ENCODE data around the gene RFXANK. TPM values are rescaled to one million over a fixed set of nuclear protein-coding genes. Genes with fewer than 3 reads are reported as not detected.
"Not testable (repeated sequence)": the region's sequence is repeated elsewhere in the genome, so short reads cannot be mapped to it uniquely, and the experiment has no call there.

Gene RFXANK
- total RNA-seq, 2 donors from 2014 or later: 45.2 to 107 TPM

- Mint-ChIP-seq H3K36me3 (no peaks in the 10 kb centered on the region), H3K9me3 (no peaks in the 10 kb centered on the region), H3K4me1 (ENCODE audit: low read depth in 2 of 2) (peaks cover 3 to 6% of the 10 kb centered on the region in 2 donors), H3K4me3 (no peak overlapping the region), H3K27ac (no peak overlapping the region), H3K27me3 (no peaks in the 10 kb centered on the region)
- no peak for DNase-seq (ENCODE audit: low spot score)
- no peak for ATAC-seq
Measured at GRCh38 chr19:19157808-19158207, 34.2 kb upstream of the RFXANK start.

- no peaks in the 10 kb centered on the region for H3K9me3 Mint-ChIP-seq
- ATAC-seq (no peak), DNase-seq (ENCODE audit: low spot score) (no peak)
- H3K27me3 Mint-ChIP-seq: no peaks in the 10 kb centered on the region
- H3K4me1 Mint-ChIP-seq (ENCODE audit: low read depth in 2 of 2): peaks cover 3 to 6% of the 10 kb centered on the region in 2 donors
- H3K36me3 Mint-ChIP-seq: no peaks in the 10 kb centered on the region
- no peak overlapping the region for H3K4me3 Mint-ChIP-seq
- no peak overlapping the region for H3K27ac Mint-ChIP-seq
Measured at GRCh38 chr19:19159534-19159933, 32.5 kb upstream of the RFXANK start.

GRCh38 chr19:19160461-19161035 lies 31.5 kb upstream of the RFXANK start:
- H3K27ac Mint-ChIP-seq: no peak overlapping the region
- no peaks in the 10 kb centered on the region for H3K36me3 Mint-ChIP-seq
- H3K9me3 Mint-ChIP-seq: no peaks in the 10 kb centered on the region
- DNase-seq (ENCODE audit: low spot score) (no peak), ATAC-seq (no peak)
- no peak overlapping the region for H3K4me3 Mint-ChIP-seq
- H3K27me3 Mint-ChIP-seq: no peaks in the 10 kb centered on the region
- peaks cover 3 to 6% of the 10 kb centered on the region in 2 donors for H3K4me1 Mint-ChIP-seq (ENCODE audit: low read depth in 2 of 2)

- no peak overlapping the region for H3K4me3 Mint-ChIP-seq
- H3K4me1 Mint-ChIP-seq (ENCODE audit: low read depth in 2 of 2): peaks cover 3 to 6% of the 10 kb centered on the region in 2 donors
- H3K36me3 Mint-ChIP-seq: no peaks in the 10 kb centered on the region
- ATAC-seq (no peak), DNase-seq (ENCODE audit: low spot score) (no peak)
- H3K27ac Mint-ChIP-seq: no peak overlapping the region
- no peaks in the 10 kb centered on the region for H3K9me3 Mint-ChIP-seq
- no peaks in the 10 kb centered on the region for H3K27me3 Mint-ChIP-seq
Measured at GRCh38 chr19:19162495-19162894, 29.6 kb upstream of the RFXANK start.

DNA sequence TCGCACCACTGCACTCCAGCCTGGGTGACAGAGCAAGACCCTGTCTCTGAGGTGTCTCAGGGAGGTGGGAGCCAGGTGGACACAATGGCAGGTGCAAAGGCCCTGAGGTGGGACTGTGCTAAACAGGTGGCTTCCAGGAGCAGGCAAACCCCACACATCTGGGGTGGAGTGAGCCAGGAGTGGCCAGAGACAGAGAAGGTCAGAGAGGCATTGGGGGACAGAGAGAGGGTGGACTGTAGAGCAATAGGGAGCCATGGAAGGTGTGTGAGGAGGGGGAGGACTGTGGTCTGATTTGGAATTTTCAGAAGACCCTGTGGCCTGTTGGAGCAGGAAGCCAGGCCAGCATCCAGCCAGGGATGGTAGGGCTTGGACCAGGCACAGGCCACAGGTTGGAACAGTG lies 26.7 kb upstream of the RFXANK start:
- Mint-ChIP-seq H3K27me3 (peaks cover 0 to 2% of the 10 kb centered on the region in 2 donors), H3K27ac (no peak overlapping the region), H3K9me3 (no peaks in the 10 kb centered on the region), H3K36me3 (no peaks in the 10 kb centered on the region), H3K4me3 (no peak overlapping the region), H3K4me1 (ENCODE audit: low read depth in 2 of 2) (peaks cover 12 to 16% of the 10 kb centered on the region in 2 donors)
- no peak for ATAC-seq
- DNase-seq (ENCODE audit: low spot score): no peak

DNA sequence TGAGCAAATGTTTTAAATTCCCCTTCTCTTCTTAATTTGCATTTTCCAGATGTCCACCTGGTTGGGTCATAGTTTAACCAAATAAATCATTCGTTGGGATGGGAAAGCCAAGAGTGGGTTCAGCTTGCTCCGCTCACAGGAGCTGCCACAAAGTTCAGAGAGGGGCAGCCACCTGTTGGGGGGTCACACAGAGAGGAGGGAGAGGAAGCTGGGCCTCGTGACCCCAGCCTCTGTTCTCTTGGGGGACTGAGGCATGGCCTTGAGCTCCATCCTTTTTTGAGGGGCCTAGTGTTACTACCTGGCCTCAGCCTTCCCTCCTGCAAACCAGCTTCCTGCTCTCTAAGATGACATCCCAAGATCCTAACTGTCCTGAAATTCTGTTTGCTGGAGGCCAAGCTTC lies 24.4 kb upstream of the RFXANK start:
- no peaks in the 10 kb centered on the region for H3K36me3 Mint-ChIP-seq
- H3K27me3 Mint-ChIP-seq: peaks cover 0 to 6% of the 10 kb centered on the region in 2 donors
- peaks cover 16% of the 10 kb centered on the region in 2 donors for H3K4me1 Mint-ChIP-seq (ENCODE audit: low read depth in 2 of 2)
- no peak overlapping the region for H3K4me3 Mint-ChIP-seq
- ATAC-seq (no peak), DNase-seq (ENCODE audit: low spot score) (no peak)
- H3K27ac Mint-ChIP-seq: no peak overlapping the region
- no peaks in the 10 kb centered on the region for H3K9me3 Mint-ChIP-seq

GRCh38 chr19:19169236-19170052 lies 22.6 kb upstream of the RFXANK start:
- Mint-ChIP-seq H3K36me3 (no peaks in the 10 kb centered on the region), H3K27me3 (peaks cover 0 to 6% of the 10 kb centered on the region in 2 donors), H3K4me1 (ENCODE audit: low read depth in 2 of 2) (peaks cover 16% of the 10 kb centered on the region in 2 donors), H3K27ac (no peak overlapping the region), H3K4me3 (peak overlapping the region; percentile 23), H3K9me3 (no peaks in the 10 kb centered on the region)
- ATAC-seq (no peak), DNase-seq (ENCODE audit: low spot score) (no peak)

DNA sequence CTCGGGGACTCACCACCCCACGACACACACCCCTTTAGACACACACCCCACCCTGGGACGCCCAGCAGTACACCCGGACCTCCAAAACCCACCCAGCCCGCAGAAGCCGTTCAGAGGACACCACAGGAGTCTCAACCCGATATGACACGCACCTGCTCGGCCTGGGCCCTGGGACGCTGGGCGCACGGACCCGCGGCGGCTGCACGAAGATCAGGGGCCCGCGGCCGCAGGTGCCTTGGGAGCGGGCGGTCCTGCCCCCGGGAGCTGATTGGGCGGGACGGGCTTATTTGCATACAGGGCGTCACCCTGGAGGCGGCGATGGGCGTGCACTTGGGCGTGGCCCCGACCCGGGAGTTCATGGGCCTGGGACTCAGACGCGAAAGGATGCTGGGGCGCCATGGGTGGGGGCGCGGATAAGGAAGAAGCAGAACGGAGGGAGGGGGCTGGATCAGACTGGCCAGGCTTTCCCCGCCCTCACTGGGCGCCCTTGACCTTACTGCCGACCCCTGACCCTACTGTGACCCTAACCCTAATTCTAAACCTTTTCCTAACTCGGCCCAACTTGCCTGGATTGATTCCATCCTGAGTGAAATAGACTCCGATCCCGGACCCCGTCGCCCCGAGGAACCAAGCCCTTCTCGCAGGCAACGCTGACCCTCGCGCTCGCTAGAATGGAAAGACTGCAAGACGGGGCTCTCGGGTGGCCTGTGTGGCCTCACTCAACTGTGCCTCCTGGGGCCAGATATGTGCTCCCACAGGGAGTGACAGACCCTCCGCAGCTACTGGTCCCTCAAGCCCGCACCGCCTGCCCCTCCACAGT lies 21.8 kb upstream of the RFXANK start, which contains the start of gene MEF2B:
TSS of gene MEF2B (minus strand) at position 211 of the 820 bp plus-strand sequence. CDS start 19,528 bp downstream, outside the sequence.
- H3K9me3 Mint-ChIP-seq: no peaks in the 10 kb centered on the region
- H3K4me3 Mint-ChIP-seq: peak within 1 kb of the TSS; percentile 23
- H3K27me3 Mint-ChIP-seq: peaks cover 0 to 6% of the 10 kb centered on the region in 2 donors
- H3K27ac Mint-ChIP-seq: no peak within 1 kb of the TSS
- H3K4me1 Mint-ChIP-seq (ENCODE audit: low read depth in 2 of 2): peaks cover 16 to 19% of the 10 kb centered on the region in 2 donors
- ATAC-seq: peak; percentile 91 to 95
- DNase-seq (ENCODE audit: low spot score): peak; percentile 83
- no peaks in the 10 kb centered on the region for H3K36me3 Mint-ChIP-seq

- Mint-ChIP-seq H3K36me3 (no peaks in the 10 kb centered on the region), H3K27ac (no peak overlapping the region), H3K4me1 (ENCODE audit: low read depth in 2 of 2) (peaks cover 16 to 19% of the 10 kb centered on the region in 2 donors), H3K9me3 (no peaks in the 10 kb centered on the region), H3K27me3 (peaks cover 0 to 6% of the 10 kb centered on the region in 2 donors), H3K4me3 (no peak overlapping the region)
- no peak for DNase-seq (ENCODE audit: low spot score)
- ATAC-seq: no peak
Measured at GRCh38 chr19:19170873-19171672, 21.0 kb upstream of the RFXANK start.

DNA sequence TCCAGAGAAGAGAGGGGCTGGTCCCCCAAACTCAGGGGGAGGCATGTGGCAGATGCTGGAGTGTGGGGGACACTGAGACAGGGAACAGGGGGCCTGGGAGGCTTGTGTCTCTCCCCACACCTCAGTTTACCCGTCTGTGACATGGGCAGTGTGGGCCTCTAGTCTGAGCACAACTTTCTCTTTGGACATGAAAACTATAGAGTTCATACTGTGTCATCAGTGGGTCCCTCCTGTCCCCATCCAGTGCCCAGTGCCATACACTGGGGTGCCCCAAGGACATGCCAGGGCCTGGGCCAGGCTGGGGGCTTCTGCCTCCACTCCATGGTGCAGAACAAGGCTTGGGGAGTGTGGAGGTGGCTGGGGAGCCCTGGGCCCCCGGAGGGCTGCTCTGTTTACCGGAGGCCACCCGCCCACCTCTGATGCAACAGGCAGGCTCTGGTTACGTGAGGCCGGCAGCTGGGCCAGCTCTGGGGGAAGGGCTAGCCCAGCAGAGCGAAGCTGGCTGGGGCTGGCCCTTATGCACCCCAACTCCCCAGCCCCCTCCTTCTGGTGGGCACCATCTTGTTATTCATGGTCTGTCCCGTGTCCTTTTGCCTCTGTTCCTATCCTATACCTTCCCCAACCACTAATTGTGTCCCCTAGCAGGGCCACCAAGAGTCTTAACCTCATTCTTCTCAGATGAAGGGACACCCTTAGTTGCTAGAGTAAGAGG lies 20.1 kb upstream of the RFXANK start:
- H3K4me1 Mint-ChIP-seq (ENCODE audit: low read depth in 2 of 2): peaks cover 16 to 19% of the 10 kb centered on the region in 2 donors
- DNase-seq (ENCODE audit: low spot score) (no peak), ATAC-seq (no peak)
- no peaks in the 10 kb centered on the region for H3K9me3 Mint-ChIP-seq
- no peak overlapping the region for H3K4me3 Mint-ChIP-seq
- peaks cover 0 to 6% of the 10 kb centered on the region in 2 donors for H3K27me3 Mint-ChIP-seq
- H3K27ac Mint-ChIP-seq: no peak overlapping the region
- no peaks in the 10 kb centered on the region for H3K36me3 Mint-ChIP-seq

GRCh38 chr19:19173243-19173642 lies 18.8 kb upstream of the RFXANK start:
- H3K4me3 Mint-ChIP-seq; ATAC-seq; H3K36me3 Mint-ChIP-seq; DNase-seq (ENCODE audit: low spot score); H3K27ac Mint-ChIP-seq; H3K9me3 Mint-ChIP-seq; H3K27me3 Mint-ChIP-seq: not testable (repeated sequence)
- peaks cover 16 to 19% of the 10 kb centered on the region in 2 donors for H3K4me1 Mint-ChIP-seq (ENCODE audit: low read depth in 2 of 2)

DNA sequence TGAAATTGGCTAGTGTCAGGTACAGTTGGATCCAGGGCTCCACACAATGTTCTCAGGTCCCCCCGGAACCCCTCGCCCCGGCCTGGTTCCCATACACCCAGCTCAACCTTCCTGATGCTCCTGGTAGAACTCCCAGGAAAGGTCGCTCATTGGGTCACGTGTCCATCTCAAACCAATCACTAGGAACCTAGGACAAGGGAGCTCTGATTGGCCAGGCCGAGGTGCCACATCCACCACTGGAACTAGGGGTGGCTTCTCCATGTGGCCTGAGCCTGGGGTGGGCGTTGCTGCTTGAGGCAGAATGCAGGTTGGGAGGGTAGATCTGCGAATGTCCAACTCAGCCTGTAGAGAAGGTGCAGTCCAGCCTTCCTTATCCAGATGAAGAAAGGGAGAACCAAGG lies 15.1 kb upstream of the RFXANK start:
- Mint-ChIP-seq H3K27me3 (no peaks in the 10 kb centered on the region), H3K27ac (no peak overlapping the region), H3K4me3 (no peak overlapping the region), H3K9me3 (no peaks in the 10 kb centered on the region), H3K36me3 (peaks cover 5% of the 10 kb centered on the region), H3K4me1 (ENCODE audit: low read depth in 2 of 2) (peaks cover 0 to 11% of the 10 kb centered on the region in 2 donors)
- ATAC-seq (no peak), DNase-seq (ENCODE audit: low spot score) (no peak)

Data from natural killer cell treated with Interleukin-12 subunit alpha and Interleukin-12 subunit beta and Interleukin-15 and Interleukin-18, amount 100 ng/mL, for 72 hours (primary cell).